ENCODE results near the gene SYNE3. TPM values are rescaled to one million over a fixed set of nuclear protein-coding genes. Genes with fewer than 3 reads are reported as not detected.
A peak's percentile ranks its signal among the peaks of the same experiment; 100 is the strongest.

Gene SYNE3
- total and polyA plus RNA-seq, 3 donors from 2014 or later, result 8.3 to 38.9 (median 37.6) TPM

- Histone ChIP-seq H3K27me3 (no peaks in the 10 kb centered on the region), H3K4me1 (peaks cover 50% of the 10 kb centered on the region), H3K27ac (no peak overlapping the region), H3K9me3 (no peaks in the 10 kb centered on the region), H3K4me3 (no peak overlapping the region), H3K36me3 (ENCODE audit: low read depth, missing control alignments) (no peaks in the 10 kb centered on the region)
- 88 to 94% methylated on average over 4 of the region's 4 CpGs for WGBS, 2 donors
- TF ChIP-seq, protein P1, sequence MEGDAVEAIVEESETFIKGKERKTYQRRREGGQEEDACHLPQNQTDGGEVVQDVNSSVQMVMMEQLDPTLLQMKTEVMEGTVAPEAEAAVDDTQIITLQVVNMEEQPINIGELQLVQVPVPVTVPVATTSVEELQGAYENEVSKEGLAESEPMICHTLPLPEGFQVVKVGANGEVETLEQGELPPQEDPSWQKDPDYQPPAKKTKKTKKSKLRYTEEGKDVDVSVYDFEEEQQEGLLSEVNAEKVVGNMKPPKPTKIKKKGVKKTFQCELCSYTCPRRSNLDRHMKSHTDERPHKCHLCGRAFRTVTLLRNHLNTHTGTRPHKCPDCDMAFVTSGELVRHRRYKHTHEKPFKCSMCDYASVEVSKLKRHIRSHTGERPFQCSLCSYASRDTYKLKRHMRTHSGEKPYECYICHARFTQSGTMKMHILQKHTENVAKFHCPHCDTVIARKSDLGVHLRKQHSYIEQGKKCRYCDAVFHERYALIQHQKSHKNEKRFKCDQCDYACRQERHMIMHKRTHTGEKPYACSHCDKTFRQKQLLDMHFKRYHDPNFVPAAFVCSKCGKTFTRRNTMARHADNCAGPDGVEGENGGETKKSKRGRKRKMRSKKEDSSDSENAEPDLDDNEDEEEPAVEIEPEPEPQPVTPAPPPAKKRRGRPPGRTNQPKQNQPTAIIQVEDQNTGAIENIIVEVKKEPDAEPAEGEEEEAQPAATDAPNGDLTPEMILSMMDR (IDR thresholded peaks at IDR 0.05), result no peak
- TF ChIP-seq POLR2A (IDR thresholded peaks at IDR 0.05), result no peak
- no peak for DNase-seq
- intact Hi-C loops (cut with DNase I; ENCODE audit: low total_unique reads), result no loop called here
Observed at GRCh38 chr14:95493976-95494375, 22.5 kb downstream of the SYNE3 start.

DNA sequence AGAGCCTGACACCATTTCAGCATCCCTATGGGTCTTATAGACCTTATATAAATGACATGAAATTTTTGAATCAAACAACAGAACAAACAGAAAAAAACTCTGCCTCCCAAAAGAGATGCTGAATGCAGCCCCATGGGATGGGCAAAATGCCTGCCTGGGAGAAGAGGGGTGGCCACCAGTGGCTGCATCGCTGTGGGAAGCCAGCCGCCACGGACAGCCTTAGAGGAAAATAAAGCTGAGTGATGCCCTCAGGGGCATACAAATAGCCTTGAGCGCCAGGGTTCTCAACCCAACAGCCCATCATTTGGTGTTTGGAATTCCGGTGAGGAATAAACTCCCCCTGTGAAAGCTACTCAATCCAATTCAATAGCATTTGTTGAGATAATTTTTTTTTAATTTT is 22.9 kb downstream of the SYNE3 start:
- Histone ChIP-seq H3K4me1 (peaks cover 48% of the 10 kb centered on the region), H3K27ac (no peak overlapping the region), H3K9me3 (no peaks in the 10 kb centered on the region), H3K36me3 (ENCODE audit: low read depth, missing control alignments) (no peaks in the 10 kb centered on the region), H3K27me3 (no peaks in the 10 kb centered on the region), H3K4me3 (no peak overlapping the region)
- intact Hi-C loops (cut with DNase I; ENCODE audit: low total_unique reads), result no loop called here
- WGBS, 2 donors, result 92 to 94% methylated on average over 5 of the region's 5 CpGs
- DNase-seq, result no peak
- TF ChIP-seq POLR2A (IDR thresholded peaks at IDR 0.05), result no peak
- TF ChIP-seq, protein P1 (IDR thresholded peaks at IDR 0.05), result no peak

- DNase-seq, result no peak
- Histone ChIP-seq H3K4me3 (no peak overlapping the region), H3K9me3 (no peaks in the 10 kb centered on the region), H3K27me3 (no peaks in the 10 kb centered on the region), H3K36me3 (ENCODE audit: low read depth, missing control alignments) (no peaks in the 10 kb centered on the region), H3K27ac (peak overlapping the region in 1 of 2 donors; percentile 61), H3K4me1 (peaks cover 39% of the 10 kb centered on the region)
- intact Hi-C loops (cut with DNase I; ENCODE audit: low total_unique reads), result no loop called here
- 81 to 84% methylated on average over 2 of the region's 2 CpGs for WGBS, 2 donors
- TF ChIP-seq, protein P1 (IDR thresholded peaks at IDR 0.05), result no peak
- no peak for TF ChIP-seq POLR2A (IDR thresholded peaks at IDR 0.05)
Observed at GRCh38 chr14:95491936-95492608, 24.4 kb downstream of the SYNE3 start.

DNA sequence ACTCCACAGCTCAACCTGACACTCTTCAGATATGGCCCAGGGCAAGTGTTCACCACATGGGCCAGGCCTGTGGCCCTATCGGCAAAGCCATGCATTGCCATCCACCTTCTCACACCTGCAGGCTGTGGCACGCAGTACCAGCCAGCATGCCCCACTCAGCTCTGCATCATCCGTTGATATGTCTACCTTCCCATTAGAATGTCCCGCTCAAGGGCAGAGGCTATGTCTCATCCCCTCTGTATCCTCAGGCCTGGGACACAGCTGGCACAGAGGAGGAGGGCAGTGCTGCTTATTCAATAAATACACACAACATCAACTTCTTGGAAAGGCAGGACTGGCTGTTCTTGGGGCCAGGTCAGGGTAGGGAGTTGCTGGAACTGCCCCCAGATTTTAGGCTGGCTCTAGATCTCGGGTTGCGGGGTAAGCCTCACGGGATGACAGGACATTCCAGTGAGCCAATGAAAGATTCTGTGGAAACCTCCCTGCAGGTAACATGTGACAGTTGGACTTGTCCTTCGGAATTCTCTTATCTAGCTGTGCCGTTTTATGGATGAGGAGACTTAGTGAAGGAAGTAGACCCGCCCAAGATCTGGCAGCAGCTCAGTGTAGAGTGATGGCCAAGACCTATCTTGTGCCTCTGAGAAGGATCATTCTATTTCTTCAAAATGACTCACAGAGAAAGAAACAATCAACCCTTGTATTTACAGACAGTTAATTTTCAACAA is 25.6 kb downstream of the SYNE3 start:
- H3K9me3 ChIP-seq, result no peaks in the 10 kb centered on the region
- peak; percentile 86 for DNase-seq
- intact Hi-C loops (cut with DNase I; ENCODE audit: low total_unique reads), result no loop called here
- H3K27me3 ChIP-seq, result no peaks in the 10 kb centered on the region
- H3K27ac ChIP-seq, result peak overlapping the region; percentile 55 to 61
- H3K4me1 ChIP-seq, result peaks cover 27% of the 10 kb centered on the region
- 63 to 73% methylated on average over 9 to 10 of the region's 10 CpGs for WGBS, 2 donors
- no peak overlapping the region for H3K4me3 ChIP-seq
- no peak for TF ChIP-seq POLR2A (IDR thresholded peaks at IDR 0.05)
- TF ChIP-seq, protein P1 (IDR thresholded peaks at IDR 0.05), result no peak
- H3K36me3 ChIP-seq (ENCODE audit: low read depth, missing control alignments), result no peaks in the 10 kb centered on the region
